Adrenal gland (tissue), 5 donors: ENCODE data around the gene PRODH.
"Not testable (repeated sequence)": the region's sequence is repeated elsewhere in the genome, so short reads cannot be mapped to it uniquely, and the experiment has no call there.

Source experiments
- POLR2A ChIP-seq, 2 donors: fragments of 450-650 bp; IDR thresholded peaks; one replicate each; pipeline ENCODE4 v1.6.1; 2017; ENCODE audit warnings: antibody characterized with exemption in 2 of 2, mild to moderate bottlenecking in 2 of 2, moderate library complexity in 1 of 2
- TF ChIP-seq, protein P1 (sequence below), 6 experiments: fragments of 450-650 bp in 4 of 6; fragments of 200-600 bp in 2 of 6; sonication (generic) in 1 of 6; IDR thresholded peaks; 1 replicate in 5 of 6; 2 replicates in 1 of 6; pipeline versions ENCODE4 v1.5.1 to v1.8.0; 2016 to 2021; ENCODE audit warnings: antibody characterized with exemption in 6 of 6, mild to moderate bottlenecking in 2 of 6, moderate library complexity in 1 of 6
- donor health status: DM: no; HTN: no; CAD: no.

DNA sequence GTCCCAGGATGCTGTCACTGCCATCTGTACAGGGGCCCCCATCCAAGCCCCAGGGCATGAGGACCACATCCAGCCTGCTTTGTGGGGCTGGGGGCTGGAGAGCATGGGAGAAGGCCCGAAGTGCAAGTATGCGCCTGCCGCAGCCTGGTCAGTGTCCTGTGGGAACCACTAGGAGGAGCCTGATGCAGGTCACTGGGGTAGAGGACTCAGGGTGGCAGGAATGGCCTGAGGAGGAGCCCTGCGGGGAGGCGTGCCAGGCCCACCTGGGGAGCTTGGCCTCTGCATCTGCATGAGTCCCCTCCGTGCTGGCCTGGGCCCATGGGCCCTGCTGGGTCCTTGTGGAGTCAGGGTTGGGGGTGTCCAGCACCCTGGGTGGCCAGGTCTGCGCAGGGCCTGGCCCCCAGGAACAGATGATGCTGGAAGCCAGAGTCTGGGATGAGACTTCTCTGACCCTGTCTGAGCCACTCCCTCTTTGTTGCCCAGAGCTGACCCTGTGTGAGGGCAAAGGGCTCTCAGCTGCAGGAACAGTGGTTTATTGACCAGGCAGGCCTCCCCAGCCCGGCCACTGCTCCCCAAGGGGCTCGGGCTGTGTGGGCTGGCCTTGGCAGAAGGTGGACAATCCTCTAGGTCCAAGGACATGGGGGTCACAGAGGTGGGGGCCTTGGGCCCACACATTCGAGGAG, 23.7 kb downstream of the PRODH start:
- TF ChIP-seq, protein P1, sequence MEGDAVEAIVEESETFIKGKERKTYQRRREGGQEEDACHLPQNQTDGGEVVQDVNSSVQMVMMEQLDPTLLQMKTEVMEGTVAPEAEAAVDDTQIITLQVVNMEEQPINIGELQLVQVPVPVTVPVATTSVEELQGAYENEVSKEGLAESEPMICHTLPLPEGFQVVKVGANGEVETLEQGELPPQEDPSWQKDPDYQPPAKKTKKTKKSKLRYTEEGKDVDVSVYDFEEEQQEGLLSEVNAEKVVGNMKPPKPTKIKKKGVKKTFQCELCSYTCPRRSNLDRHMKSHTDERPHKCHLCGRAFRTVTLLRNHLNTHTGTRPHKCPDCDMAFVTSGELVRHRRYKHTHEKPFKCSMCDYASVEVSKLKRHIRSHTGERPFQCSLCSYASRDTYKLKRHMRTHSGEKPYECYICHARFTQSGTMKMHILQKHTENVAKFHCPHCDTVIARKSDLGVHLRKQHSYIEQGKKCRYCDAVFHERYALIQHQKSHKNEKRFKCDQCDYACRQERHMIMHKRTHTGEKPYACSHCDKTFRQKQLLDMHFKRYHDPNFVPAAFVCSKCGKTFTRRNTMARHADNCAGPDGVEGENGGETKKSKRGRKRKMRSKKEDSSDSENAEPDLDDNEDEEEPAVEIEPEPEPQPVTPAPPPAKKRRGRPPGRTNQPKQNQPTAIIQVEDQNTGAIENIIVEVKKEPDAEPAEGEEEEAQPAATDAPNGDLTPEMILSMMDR (IDR thresholded peaks at IDR 0.05), result not testable (repeated sequence)
- TF ChIP-seq POLR2A (IDR thresholded peaks at IDR 0.05), result not testable (repeated sequence)
